Stimulated activated naive CD8-positive, alpha-beta T cell treated with anti-CD3 and anti-CD28 coated beads, Interleukin-15, amount 100 ng/mL, for 72 hours (primary cell): Measurements from ENCODE around the gene ZNF358.
A peak's percentile ranks its signal among the peaks of the same experiment; 100 is the strongest.

Experiments
- ATAC-seq: fragments of 150-1000 bp; cut with Tn5 transposase; 2 replicates; pipeline ENCODE4 v1.10.0; 2021; ENCODE audit warnings: mild to moderate bottlenecking, moderate library complexity
- DNase-seq, 2 donors: peaks; one replicate each; pipeline ENCODE4 v3.0.0; 2021 to 2022
- H3K27ac Mint-ChIP-seq, 2 donors: one replicate each; pipeline ENCODE4 v1.8.0; 2022; ENCODE audit warnings: mild to moderate bottlenecking in 2 of 2, mixed read lengths in 2 of 2, moderate library complexity in 2 of 2
- H3K27me3 Mint-ChIP-seq: one replicate; pipeline ENCODE4 v1.8.0; 2022; ENCODE audit warnings: mixed read lengths
- H3K4me1 Mint-ChIP-seq: one replicate; pipeline ENCODE4 v1.8.0; 2022; ENCODE audit warnings: mild to moderate bottlenecking, mixed read lengths
- H3K4me3 Mint-ChIP-seq, 2 donors: one replicate each; pipeline ENCODE4 v1.8.0; 2022; ENCODE audit warnings: mild to moderate bottlenecking in 2 of 2, mixed read lengths in 2 of 2, moderate library complexity in 1 of 2
- H3K9me3 Mint-ChIP-seq, 2 donors: one replicate each; pipeline ENCODE4 v1.8.0; 2022; ENCODE audit warnings: mixed read lengths in 2 of 2

ZNF358 gene

GRCh38 chr19:7550169-7550770 is 34.4 kb downstream of the ZNF358 start:
- Mint-ChIP-seq H3K27ac (no peak overlapping the region), H3K4me3 (no peak overlapping the region), H3K27me3 (no peaks in the 10 kb centered on the region), H3K9me3 (no peaks in the 10 kb centered on the region), H3K4me1 (peaks cover 44% of the 10 kb centered on the region)
- DNase-seq = no peak
- no peak for ATAC-seq

DNA sequence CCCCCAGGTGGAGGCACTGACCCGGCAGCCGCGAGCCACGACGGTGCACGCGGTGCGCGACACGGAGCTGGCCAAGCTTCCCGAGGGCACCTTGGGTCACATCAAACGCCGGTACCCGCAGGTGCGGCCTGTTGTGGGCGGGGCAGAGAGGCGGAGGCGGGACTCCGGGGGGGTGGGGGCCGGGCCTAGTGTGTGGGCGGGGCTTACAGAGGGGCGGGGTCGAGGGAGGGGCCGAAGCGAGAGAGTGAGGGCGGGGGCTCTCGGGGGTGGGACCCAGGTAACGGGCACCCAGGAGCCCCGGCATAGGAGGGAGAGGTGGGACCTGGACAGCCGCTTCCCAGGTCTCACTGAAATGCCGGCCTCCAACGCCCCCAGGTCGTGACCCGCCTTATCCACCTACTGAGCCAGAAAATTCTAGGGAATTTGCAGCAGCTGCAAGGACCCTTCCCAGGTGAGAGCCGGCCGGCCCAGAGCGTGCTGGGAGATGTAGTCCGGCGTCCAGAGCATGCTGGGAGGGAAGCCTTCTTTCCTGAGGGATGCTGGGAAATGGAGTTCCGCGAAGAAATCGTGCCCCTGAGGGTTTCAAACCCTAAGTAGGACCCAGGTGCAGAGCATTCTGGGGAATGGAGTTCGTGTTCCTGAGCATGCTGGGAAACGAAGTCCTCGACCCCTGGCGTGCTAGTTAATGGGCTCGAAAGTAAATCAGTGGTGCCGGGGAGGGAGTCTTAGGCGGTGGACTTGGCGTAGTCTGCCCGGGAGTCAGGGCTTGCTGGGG is 35.3 kb downstream of the ZNF358 start:
- no peak overlapping the region for H3K27ac Mint-ChIP-seq
- peak overlapping the region in 1 of 2 donors; percentile 32 for H3K4me3 Mint-ChIP-seq
- peaks cover 35% of the 10 kb centered on the region for H3K4me1 Mint-ChIP-seq
- ATAC-seq (no peak), DNase-seq (peak in 1 of 2 donors; percentile 20)
- no peaks in the 10 kb centered on the region for H3K27me3 Mint-ChIP-seq
- H3K9me3 Mint-ChIP-seq = no peaks in the 10 kb centered on the region

DNA sequence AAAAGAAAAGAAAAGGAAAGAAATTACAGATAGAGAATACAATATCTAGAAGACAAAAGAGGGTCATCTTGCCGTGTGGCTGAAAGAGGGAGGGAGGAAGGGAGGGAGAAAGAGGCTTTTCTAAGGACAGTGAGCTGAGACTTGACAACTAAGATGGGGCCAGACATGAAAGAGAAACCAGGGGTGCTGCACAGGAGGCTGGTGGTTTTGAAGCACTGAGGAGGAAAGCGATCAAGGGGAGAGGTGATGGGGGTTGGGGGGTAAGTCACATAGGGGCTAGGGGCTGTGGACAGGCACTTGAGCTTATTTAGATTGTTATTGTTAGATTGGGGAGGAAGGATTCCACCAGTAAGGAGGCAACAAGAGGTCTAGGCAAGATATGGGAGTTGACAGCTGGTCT is 36.9 kb downstream of the ZNF358 start:
- H3K27ac Mint-ChIP-seq = no peak overlapping the region
- DNase-seq (no peak), ATAC-seq (no peak)
- H3K4me1 Mint-ChIP-seq = peaks cover 24% of the 10 kb centered on the region
- no peaks in the 10 kb centered on the region for H3K27me3 Mint-ChIP-seq
- no peaks in the 10 kb centered on the region for H3K9me3 Mint-ChIP-seq
- H3K4me3 Mint-ChIP-seq = no peak overlapping the region

DNA sequence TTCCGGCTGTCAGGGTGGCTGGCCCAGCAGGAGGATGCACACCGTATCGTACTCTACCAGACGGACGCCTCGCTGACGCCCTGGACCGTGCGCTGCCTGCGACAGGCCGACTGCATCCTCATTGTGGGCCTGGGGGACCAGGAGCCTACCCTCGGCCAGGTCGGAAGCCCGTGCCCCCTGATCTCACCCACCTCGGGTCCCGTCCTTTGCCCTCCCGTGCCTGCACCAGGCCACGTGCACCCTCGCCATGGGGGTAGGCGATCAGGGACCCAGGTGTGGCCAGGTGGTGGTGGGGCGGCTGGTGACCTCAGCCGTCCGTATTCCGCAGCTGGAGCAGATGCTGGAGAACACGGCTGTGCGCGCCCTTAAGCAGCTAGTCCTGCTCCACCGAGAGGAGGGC is 38.7 kb downstream of the ZNF358 start:
- H3K4me3 Mint-ChIP-seq = no peak overlapping the region
- no peak overlapping the region for H3K27ac Mint-ChIP-seq
- H3K9me3 Mint-ChIP-seq = no peaks in the 10 kb centered on the region
- ATAC-seq (no peak), DNase-seq (no peak)
- H3K27me3 Mint-ChIP-seq = no peaks in the 10 kb centered on the region
- peaks cover 23% of the 10 kb centered on the region for H3K4me1 Mint-ChIP-seq

GRCh38 chr19:7554990-7555864 is 39.3 kb downstream of the ZNF358 start:
- H3K27ac Mint-ChIP-seq = no peak overlapping the region
- H3K27me3 Mint-ChIP-seq = no peaks in the 10 kb centered on the region
- peaks cover 0 to 2% of the 10 kb centered on the region in 2 donors for H3K9me3 Mint-ChIP-seq
- DNase-seq (no peak), ATAC-seq (no peak)
- H3K4me3 Mint-ChIP-seq = no peak overlapping the region
- peaks cover 19% of the 10 kb centered on the region for H3K4me1 Mint-ChIP-seq

GRCh38 chr19:7556696-7557315 is 40.9 kb downstream of the ZNF358 start:
- Mint-ChIP-seq H3K4me1 (peaks cover 12% of the 10 kb centered on the region), H3K4me3 (no peak overlapping the region), H3K27ac (peak overlapping the region in 1 of 2 donors; percentile 80), H3K27me3 (no peaks in the 10 kb centered on the region), H3K9me3 (peaks cover 0 to 7% of the 10 kb centered on the region in 2 donors)
- DNase-seq (no peak), ATAC-seq (no peak)

- Mint-ChIP-seq H3K27me3 (no peaks in the 10 kb centered on the region), H3K4me1 (no peaks in the 10 kb centered on the region)
- no peak for DNase-seq
These were observed 42.8 kb downstream of the ZNF358 start for GRCh38 chr19:7558667-7559066.

DNA sequence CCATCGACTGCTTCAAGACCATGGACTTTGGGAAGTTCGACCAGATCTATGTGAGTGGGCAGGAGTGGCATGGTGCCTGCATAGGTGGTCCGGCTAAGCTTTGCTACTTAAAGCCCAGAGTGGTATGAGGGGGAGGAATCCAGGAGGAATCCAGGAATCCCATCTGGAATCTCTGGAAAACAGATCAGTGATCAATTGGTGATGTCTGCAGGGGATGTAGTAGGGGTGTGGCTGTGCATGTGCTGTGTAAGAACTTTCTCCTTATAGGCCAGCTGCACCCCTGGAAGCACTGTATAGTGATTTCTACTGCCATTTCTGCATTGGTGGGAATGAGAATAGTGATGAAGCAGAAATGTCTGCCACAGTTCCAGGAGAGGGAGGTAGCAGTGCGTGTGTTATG is 43.2 kb downstream of the ZNF358 start:
- no peak overlapping the region for H3K27ac Mint-ChIP-seq
- ATAC-seq (no peak), DNase-seq (no peak)
- peaks cover 0 to 7% of the 10 kb centered on the region in 2 donors for H3K9me3 Mint-ChIP-seq
- H3K4me3 Mint-ChIP-seq = no peak overlapping the region
- no peaks in the 10 kb centered on the region for H3K27me3 Mint-ChIP-seq
- no peaks in the 10 kb centered on the region for H3K4me1 Mint-ChIP-seq

More at GRCh38 chr19:7558667-7559066, 42.8 kb downstream of the ZNF358 start:
- no peak overlapping the region for H3K27ac Mint-ChIP-seq
- no peak overlapping the region for H3K4me3 Mint-ChIP-seq
- peaks cover 0 to 7% of the 10 kb centered on the region in 2 donors for H3K9me3 Mint-ChIP-seq
- no peak for ATAC-seq

- no peak for ATAC-seq
- H3K27ac Mint-ChIP-seq = no peak overlapping the region
- DNase-seq = no peak
These were observed 44.4 kb downstream of the ZNF358 start for GRCh38 chr19:7560255-7560654.

DNA sequence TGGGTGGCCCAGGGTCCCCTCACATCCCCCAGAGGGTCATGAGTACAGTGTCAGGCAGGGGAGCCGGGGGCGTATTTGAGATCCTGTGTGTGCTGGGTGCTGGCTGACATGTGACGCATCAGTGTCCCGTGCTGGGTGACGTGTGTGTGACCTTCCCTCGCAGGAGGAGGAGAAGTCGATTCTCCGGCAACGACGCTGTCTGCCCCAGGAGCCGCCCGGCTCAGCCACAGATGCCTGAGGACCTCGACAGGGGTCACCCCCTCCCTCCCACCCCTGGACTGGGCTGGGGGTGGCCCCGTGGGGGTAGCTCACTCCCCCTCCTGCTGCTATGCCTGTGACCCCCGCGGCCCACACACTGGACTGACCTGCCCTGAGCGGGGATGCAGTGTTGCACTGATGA is 45.4 kb downstream of the ZNF358 start:
- Mint-ChIP-seq H3K27me3 (no peaks in the 10 kb centered on the region), H3K9me3 (peaks cover 0 to 7% of the 10 kb centered on the region in 2 donors), H3K4me3 (no peak overlapping the region), H3K27ac (no peak overlapping the region), H3K4me1 (no peaks in the 10 kb centered on the region)
- ATAC-seq (peak; percentile 40), DNase-seq (no peak)

More at GRCh38 chr19:7560255-7560654, 44.4 kb downstream of the ZNF358 start:
- Mint-ChIP-seq H3K27me3 (no peaks in the 10 kb centered on the region), H3K4me3 (no peak overlapping the region), H3K4me1 (no peaks in the 10 kb centered on the region), H3K9me3 (peaks cover 0 to 7% of the 10 kb centered on the region in 2 donors)

DNA sequence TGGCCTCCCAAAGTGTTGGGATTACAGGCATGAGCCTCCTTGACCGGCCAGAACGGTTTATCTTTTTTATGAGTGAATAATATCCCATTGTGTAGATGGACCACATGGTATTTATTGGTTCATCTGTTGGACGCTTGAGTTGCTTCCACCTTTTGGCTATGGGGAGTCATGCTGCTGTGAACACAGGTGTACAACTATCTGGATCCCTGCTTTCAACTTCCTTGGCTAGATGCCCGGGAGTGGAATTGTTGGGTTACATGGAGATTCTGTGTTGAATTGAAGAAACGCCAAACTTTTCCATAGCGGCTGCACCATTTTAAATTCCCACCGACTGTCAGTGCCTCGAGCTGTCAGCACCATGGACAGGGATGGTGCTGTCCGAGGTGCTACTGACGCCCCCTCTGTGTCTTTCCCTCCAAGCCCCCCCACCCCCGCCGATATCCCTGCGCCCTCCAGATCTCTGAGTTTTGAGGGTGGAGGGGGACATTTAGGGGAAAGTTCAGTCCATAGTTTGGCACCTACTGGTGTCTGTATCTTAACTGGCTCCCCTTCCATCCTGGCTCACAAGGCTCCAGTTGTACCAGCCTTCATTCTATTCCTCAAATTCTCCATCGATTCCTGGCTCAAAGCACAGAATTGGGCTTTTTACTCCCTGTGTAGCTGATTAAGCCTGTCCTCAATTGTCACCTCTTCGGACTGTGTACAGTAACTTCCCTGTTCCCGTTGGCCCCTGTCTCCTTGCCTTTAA is 46.9 kb downstream of the ZNF358 start:
- ATAC-seq = no peak
- DNase-seq = no peak
- no peaks in the 10 kb centered on the region for H3K4me1 Mint-ChIP-seq
- no peak overlapping the region for H3K4me3 Mint-ChIP-seq
- peaks cover 0 to 7% of the 10 kb centered on the region in 2 donors for H3K9me3 Mint-ChIP-seq
- no peaks in the 10 kb centered on the region for H3K27me3 Mint-ChIP-seq
- H3K27ac Mint-ChIP-seq = peak overlapping the region in 1 of 2 donors; percentile 10

DNA sequence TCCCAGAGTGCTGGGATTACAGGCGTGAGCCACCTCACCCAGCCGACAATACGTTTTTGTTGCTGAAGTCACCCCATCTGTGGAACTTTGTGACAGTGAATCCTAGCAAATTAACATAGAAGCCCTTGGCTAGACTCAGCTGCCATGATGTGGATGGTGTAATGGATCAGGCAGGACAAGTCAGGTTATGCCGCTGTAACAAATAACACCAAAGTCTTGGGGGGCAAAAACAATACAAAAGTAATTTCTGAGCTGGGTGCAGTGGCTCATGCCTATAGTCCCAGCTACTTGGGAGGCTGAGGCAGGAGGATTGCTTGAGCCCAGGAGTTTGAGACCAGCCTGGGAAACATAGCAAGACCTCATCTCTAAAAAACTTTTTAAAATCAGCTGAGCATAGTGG is 49.0 kb downstream of the ZNF358 start:
- Mint-ChIP-seq H3K9me3 (peaks cover 0 to 7% of the 10 kb centered on the region in 2 donors), H3K4me1 (no peaks in the 10 kb centered on the region), H3K27me3 (no peaks in the 10 kb centered on the region), H3K27ac (peak overlapping the region in 1 of 2 donors; percentile 90), H3K4me3 (no peak overlapping the region)
- DNase-seq = no peak
- no peak for ATAC-seq

DNA sequence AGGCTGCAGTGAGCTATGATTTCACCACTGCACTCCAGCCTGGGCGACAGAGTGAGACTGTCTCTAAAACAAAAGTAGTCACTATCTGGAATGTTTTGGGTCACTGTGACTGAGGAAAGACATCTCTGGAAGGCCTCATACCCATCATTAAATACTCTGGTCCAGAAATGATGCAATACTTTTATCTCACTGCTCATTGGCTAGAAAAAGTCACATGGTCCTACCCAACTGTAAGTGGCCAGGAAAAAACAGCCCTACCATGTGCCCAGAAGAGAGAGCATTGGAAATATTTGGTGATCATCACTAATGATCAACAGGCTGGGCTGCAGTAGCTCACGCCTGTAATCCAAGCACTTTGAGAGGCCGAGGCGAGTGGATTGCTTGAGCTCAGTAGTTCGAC is 49.4 kb downstream of the ZNF358 start:
- H3K4me1 Mint-ChIP-seq = no peaks in the 10 kb centered on the region
- peaks cover 0 to 4% of the 10 kb centered on the region in 2 donors for H3K9me3 Mint-ChIP-seq
- DNase-seq (no peak), ATAC-seq (no peak)
- no peak overlapping the region for H3K27ac Mint-ChIP-seq
- no peaks in the 10 kb centered on the region for H3K27me3 Mint-ChIP-seq
- no peak overlapping the region for H3K4me3 Mint-ChIP-seq
